Choroid plexus epithelial cell (primary cell): ENCODE measurements around the gene ZRANB3.
A peak's percentile ranks its signal among the peaks of the same experiment; 100 is the strongest.

Experiments
- DNase-seq: peaks from one replicate; pipeline ENCODE4 v3.0.0-alpha.2; 2010; ENCODE audit warnings: low read depth
- H3K4me3 ChIP-seq: 2 replicates; pipeline ENCODE4 v1.5.1; 2011; ENCODE audit warnings: low read depth, mild to moderate bottlenecking, control low read depth, low read length, moderate library complexity
- TF ChIP-seq, protein P1 (sequence below): conservative IDR thresholded peaks from 2 replicates; pipeline ENCODE4 v1.5.1; 2011; ENCODE audit warnings: low read depth, mild to moderate bottlenecking, control low read depth, inconsistent platforms, low read length, moderate library complexity

The ZRANB3 gene

DNA sequence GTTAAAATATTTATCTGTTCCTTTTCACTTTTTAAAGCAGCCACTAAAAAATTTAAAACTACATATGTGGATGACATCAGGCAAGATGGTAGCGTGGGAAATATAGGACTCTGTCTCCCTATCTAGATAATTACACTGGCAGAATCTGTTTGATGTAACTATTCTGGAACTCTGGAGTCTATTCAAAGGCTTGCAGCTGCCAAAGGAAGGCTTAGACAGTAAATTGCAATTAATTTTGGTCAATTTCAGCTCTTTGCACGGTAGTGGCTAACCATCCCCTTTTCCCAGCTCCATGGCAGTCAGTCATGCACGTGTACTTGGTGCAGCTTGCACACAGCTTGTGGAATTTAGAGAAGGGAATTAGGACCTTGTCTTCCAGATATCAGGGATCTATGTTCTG lies 343.7 kb downstream of the ZRANB3 start:
- no peak overlapping the region for H3K4me3 ChIP-seq
- TF ChIP-seq, protein P1, sequence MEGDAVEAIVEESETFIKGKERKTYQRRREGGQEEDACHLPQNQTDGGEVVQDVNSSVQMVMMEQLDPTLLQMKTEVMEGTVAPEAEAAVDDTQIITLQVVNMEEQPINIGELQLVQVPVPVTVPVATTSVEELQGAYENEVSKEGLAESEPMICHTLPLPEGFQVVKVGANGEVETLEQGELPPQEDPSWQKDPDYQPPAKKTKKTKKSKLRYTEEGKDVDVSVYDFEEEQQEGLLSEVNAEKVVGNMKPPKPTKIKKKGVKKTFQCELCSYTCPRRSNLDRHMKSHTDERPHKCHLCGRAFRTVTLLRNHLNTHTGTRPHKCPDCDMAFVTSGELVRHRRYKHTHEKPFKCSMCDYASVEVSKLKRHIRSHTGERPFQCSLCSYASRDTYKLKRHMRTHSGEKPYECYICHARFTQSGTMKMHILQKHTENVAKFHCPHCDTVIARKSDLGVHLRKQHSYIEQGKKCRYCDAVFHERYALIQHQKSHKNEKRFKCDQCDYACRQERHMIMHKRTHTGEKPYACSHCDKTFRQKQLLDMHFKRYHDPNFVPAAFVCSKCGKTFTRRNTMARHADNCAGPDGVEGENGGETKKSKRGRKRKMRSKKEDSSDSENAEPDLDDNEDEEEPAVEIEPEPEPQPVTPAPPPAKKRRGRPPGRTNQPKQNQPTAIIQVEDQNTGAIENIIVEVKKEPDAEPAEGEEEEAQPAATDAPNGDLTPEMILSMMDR = no peak
- DNase-seq = no peak

- TF ChIP-seq, protein P1 = no peak
- no peak overlapping the region for H3K4me3 ChIP-seq
- DNase-seq = peak; percentile 60
These were observed 345.0 kb downstream of the ZRANB3 start for GRCh38 chr2:135186054-135186453.

- no peak for DNase-seq
- no peak overlapping the region for H3K4me3 ChIP-seq
- TF ChIP-seq, protein P1 = no peak
These were observed 347.2 kb downstream of the ZRANB3 start for GRCh38 chr2:135183822-135184221.

GRCh38 chr2:135182601-135183000 lies 348.4 kb downstream of the ZRANB3 start:
- DNase-seq = no peak
- H3K4me3 ChIP-seq = no peak overlapping the region
- TF ChIP-seq, protein P1 = no peak

- TF ChIP-seq, protein P1 = no peak
- no peak overlapping the region for H3K4me3 ChIP-seq
- DNase-seq = no peak
These were observed 348.8 kb downstream of the ZRANB3 start for GRCh38 chr2:135182190-135182589.

- H3K4me3 ChIP-seq = no peak overlapping the region
- TF ChIP-seq, protein P1 = no peak
- DNase-seq = no peak
These were observed 351.3 kb downstream of the ZRANB3 start for GRCh38 chr2:135179689-135180088.

GRCh38 chr2:135175177-135175576 lies 355.8 kb downstream of the ZRANB3 start:
- H3K4me3 ChIP-seq = no peak overlapping the region
- TF ChIP-seq, protein P1 = no peak
- DNase-seq = no peak
